Sigmoid colon (tissue), 7 donors: Measurements from ENCODE around the gene ZNF518B. TPM values are rescaled to one million over a fixed set of nuclear protein-coding genes. Genes with fewer than 3 reads are reported as not detected.
"Not testable (repeated sequence)": the region's sequence is repeated elsewhere in the genome, so short reads cannot be mapped to it uniquely, and the experiment has no call there.

Experiments
- DNase-seq: peaks from one replicate; pipeline ENCODE4 v3.0.0-alpha.2; 2019
- H3K27ac ChIP-seq, 4 donors: fragments of 200-600 bp; sonication (generic); one replicate each; pipeline ENCODE4 v1.5.1; 2016 to 2019; ENCODE audit warnings: mild to moderate bottlenecking in 1 of 4
- H3K27me3 ChIP-seq, 3 donors: fragments of 200-600 bp; sonication (generic); one replicate each; pipeline ENCODE4 v1.5.1; 2019; ENCODE audit warnings: mild to moderate bottlenecking in 1 of 3
- H3K36me3 ChIP-seq, 4 donors: fragments of 200-600 bp; sonication (generic); one replicate each; pipeline ENCODE4 v1.5.1; 2016 to 2019
- H3K4me1 ChIP-seq, 4 donors: fragments of 200-600 bp; sonication (generic); one replicate each; pipeline ENCODE4 v1.5.1; 2017 to 2019
- H3K4me3 ChIP-seq, 4 donors: fragments of 200-600 bp; sonication (generic); one replicate each; pipeline ENCODE4 v1.5.1; 2017 to 2019; ENCODE audit warnings: mild to moderate bottlenecking in 2 of 4, moderate library complexity in 1 of 4
- H3K9me3 ChIP-seq, 4 donors: fragments of 200-600 bp in 3 of 4; sonication (generic) in 3 of 4; one replicate each; pipeline versions ENCODE4 v1.5.1 to v1.6.1; 2013 to 2019
- CTCF ChIP-seq, 4 experiments: fragments of 450-650 bp in 3 of 4; fragments of 200-600 bp in 1 of 4; IDR thresholded peaks; one replicate each; pipeline ENCODE4 v1.5.1; 2016 to 2019; ENCODE audit warnings: antibody characterized with exemption in 4 of 4, mild to moderate bottlenecking in 3 of 4, moderate library complexity in 2 of 4
- EP300 ChIP-seq, 4 donors: sonication (generic); formaldehyde crosslinking; IDR thresholded peaks; one replicate each; pipeline ENCODE4 v1.6.1; 2017; ENCODE audit warnings: antibody characterized with exemption in 4 of 4
- POLR2A ChIP-seq, 2 donors: fragments of 450-650 bp; IDR thresholded peaks; one replicate each; pipeline ENCODE4 v1.6.1; 2016; ENCODE audit warnings: antibody characterized with exemption in 2 of 2, mild to moderate bottlenecking in 2 of 2, moderate library complexity in 2 of 2
- POLR2AphosphoS5 ChIP-seq, 4 donors: sonication (generic); formaldehyde crosslinking; IDR thresholded peaks; one replicate each; pipeline ENCODE4 v1.6.1; 2017; ENCODE audit warnings: antibody characterized with exemption in 4 of 4
- WGBS, 2 donors: extraction: QIAGEN DNeasy Blood & Tissue Kit; methylation state at CpG; one replicate each; pipeline ENCODE4 v1.1.7; 2013; 5-methylcytosine and 5-hydroxymethylcytosine counted together
- intact Hi-C: fragments of 100-400 bp; cut with DNase I; formaldehyde crosslinking; loops from one replicate; pipeline ENCODE4 v1.15.1; 2023
- polyA plus RNA-seq, 3 donors: library from polyadenylated mRNA; stranded (reverse); fragments of 200-250 nt; gene quantifications; one replicate each; pipeline ENCODE4 v1.2.3, GENCODE V29; 2013
- total RNA-seq, 4 donors: library from RNA; depleted of rRNA; stranded (reverse); fragments of >200 nt; gene quantifications; one replicate each; pipeline ENCODE4 v1.1.0, GENCODE V29; 2016
- donor health status: healthy with polysubstance abuse.
- donor health status: Bipolar disorder and iron deficiency.
- donor health status: healthy.

ZNF518B gene
- total and polyA plus RNA-seq, 7 donors, result 4.6 to 46.0 (median 20.0) TPM

GRCh38 chr4:10442976-10443375 is 14.2 kb downstream of the ZNF518B start:
- WGBS, 2 donors, result 94 to 95% methylated on average over 5 of the region's 5 CpGs
- Histone ChIP-seq H3K4me1 (no peaks in the 10 kb centered on the region), H3K27me3 (no peaks in the 10 kb centered on the region), H3K27ac (no peak overlapping the region), H3K4me3 (no peak overlapping the region), H3K36me3 (peaks cover 14 to 33% (median 16%) of the 10 kb centered on the region in 4 donors), H3K9me3 (peaks cover 0 to 33% (median 6%) of the 10 kb centered on the region in 4 donors)
- TF ChIP-seq EP300 (IDR thresholded peaks at IDR 0.05) (no peak), POLR2A (IDR thresholded peaks at IDR 0.05) (no peak), POLR2AphosphoS5 (IDR thresholded peaks at IDR 0.05) (no peak), CTCF (IDR thresholded peaks at IDR 0.05) (no peak)
- intact Hi-C loops, result no loop called here
- no peak for DNase-seq

- WGBS, 2 donors, result 90 to 93% methylated on average over 4 of the region's 4 CpGs
- intact Hi-C loops, result no loop called here
- Histone ChIP-seq H3K4me1 (no peaks in the 10 kb centered on the region), H3K27ac (no peak overlapping the region), H3K27me3 (no peaks in the 10 kb centered on the region), H3K9me3 (peaks cover 0 to 28% (median 2%) of the 10 kb centered on the region in 4 donors), H3K4me3 (no peak overlapping the region), H3K36me3 (peaks cover 12 to 29% (median 14%) of the 10 kb centered on the region in 4 donors)
- no peak for TF ChIP-seq CTCF (IDR thresholded peaks at IDR 0.05)
- no peak for TF ChIP-seq POLR2AphosphoS5 (IDR thresholded peaks at IDR 0.05)
- TF ChIP-seq EP300 (IDR thresholded peaks at IDR 0.05), result no peak
- TF ChIP-seq POLR2A (IDR thresholded peaks at IDR 0.05), result no peak
- DNase-seq, result no peak
Measured at GRCh38 chr4:10441512-10441911, 15.7 kb downstream of the ZNF518B start.

- WGBS, 2 donors, result 73 to 83% methylated on average over 1 of the region's 1 CpG
- intact Hi-C loops, result no loop called here
- DNase-seq, result no peak
- no peak overlapping the region for H3K27ac ChIP-seq
- H3K4me1 ChIP-seq, result no peaks in the 10 kb centered on the region
- H3K27me3 ChIP-seq, result no peaks in the 10 kb centered on the region
- H3K4me3 ChIP-seq, result no peak overlapping the region
- peaks cover 0 to 3% (median 0%) of the 10 kb centered on the region in 4 donors for H3K36me3 ChIP-seq
- peaks cover 0 to 16% (median 0%) of the 10 kb centered on the region in 4 donors for H3K9me3 ChIP-seq
- TF ChIP-seq POLR2AphosphoS5 (IDR thresholded peaks at IDR 0.05), result no peak
- TF ChIP-seq EP300 (IDR thresholded peaks at IDR 0.05), result no peak
- no peak for TF ChIP-seq POLR2A (IDR thresholded peaks at IDR 0.05)
- TF ChIP-seq CTCF (IDR thresholded peaks at IDR 0.05), result no peak
Measured at GRCh38 chr4:10438924-10439323, 18.3 kb downstream of the ZNF518B start.

GRCh38 chr4:10437735-10438134 is 19.5 kb downstream of the ZNF518B start:
- no peaks in the 10 kb centered on the region for H3K36me3 ChIP-seq
- no peak for TF ChIP-seq EP300 (IDR thresholded peaks at IDR 0.05)
- no peak for TF ChIP-seq CTCF (IDR thresholded peaks at IDR 0.05)
- TF ChIP-seq POLR2AphosphoS5 (IDR thresholded peaks at IDR 0.05), result no peak
- no peak for TF ChIP-seq POLR2A (IDR thresholded peaks at IDR 0.05)
- no peaks in the 10 kb centered on the region for H3K27me3 ChIP-seq
- H3K4me1 ChIP-seq, result no peaks in the 10 kb centered on the region
- no peak for DNase-seq
- intact Hi-C loops, result no loop called here
- peaks cover 0 to 8% (median 0%) of the 10 kb centered on the region in 4 donors for H3K9me3 ChIP-seq
- H3K4me3 ChIP-seq, result no peak overlapping the region
- no peak overlapping the region for H3K27ac ChIP-seq
- WGBS, 2 donors, result 92 to 94% methylated on average over 1 of the region's 1 CpG

- H3K27ac ChIP-seq, H3K27me3 ChIP-seq, DNase-seq, H3K9me3 ChIP-seq, intact Hi-C loops, H3K4me3 ChIP-seq, H3K4me1 ChIP-seq, H3K36me3 ChIP-seq: not testable (repeated sequence)
- WGBS, 2 donors, result 78 to 83% methylated on average over 8 of the region's 8 CpGs
Measured at GRCh38 chr4:10427680-10428079, 29.5 kb downstream of the ZNF518B start.
